Uterus (tissue), 4 donors: ENCODE data around the gene XIAP. TPM values are rescaled to one million over a fixed set of nuclear protein-coding genes. Genes with fewer than 3 reads are reported as not detected.

Experiments
- DNase-seq, 2 donors: peaks; one replicate each; pipeline ENCODE4 v3.0.0-alpha.2; 2019 to 2020
- H3K27ac ChIP-seq, 2 donors: fragments of 200-600 bp; sonication (generic); 1 replicate in 1 of 2; 2 replicates in 1 of 2; pipeline ENCODE4 v1.5.1; 2016 to 2018
- H3K27me3 ChIP-seq, 2 donors: fragments of 200-600 bp; sonication (generic); one replicate each; pipeline ENCODE4 v1.5.1; 2018 to 2019; ENCODE audit warnings: control low read depth in 1 of 2
- H3K36me3 ChIP-seq, 2 donors: fragments of 200-600 bp; sonication (generic); one replicate each; pipeline ENCODE4 v1.5.1; 2019; ENCODE audit warnings: control low read depth in 1 of 2
- H3K4me1 ChIP-seq, 2 donors: fragments of 200-600 bp; sonication (generic); one replicate each; pipeline ENCODE4 v1.5.1; 2018 to 2019; ENCODE audit warnings: control low read depth in 1 of 2
- H3K4me3 ChIP-seq, 2 donors: fragments of 200-600 bp; sonication (generic); 1 replicate in 1 of 2; 2 replicates in 1 of 2; pipeline ENCODE4 v1.5.1; 2018 to 2019; ENCODE audit warnings: mild to moderate bottlenecking in 1 of 2
- H3K9me3 ChIP-seq, 2 donors: fragments of 200-600 bp; sonication (generic); one replicate each; pipeline ENCODE4 v1.5.1; 2019; ENCODE audit warnings: control low read depth in 1 of 2
- CTCF ChIP-seq, 4 experiments: fragments of 200-600 bp in 2 of 4; fragments of 450-650 bp in 2 of 4; sonication (generic) in 2 of 4; IDR thresholded peaks; one replicate each; pipeline ENCODE4 v1.5.1; 2016 to 2019; ENCODE audit warnings: antibody characterized with exemption in 4 of 4, mild to moderate bottlenecking in 2 of 4, moderate library complexity in 1 of 4
- POLR2A ChIP-seq, 2 donors: fragments of 450-650 bp; IDR thresholded peaks; one replicate each; pipeline ENCODE4 v1.6.1; 2016; ENCODE audit warnings: antibody characterized with exemption in 2 of 2, mild to moderate bottlenecking in 1 of 2, moderate library complexity in 1 of 2
- intact Hi-C: fragments of 100-400 bp; cut with DNase I; formaldehyde crosslinking; loops from one replicate; pipeline ENCODE4 v1.15.1; 2023; ENCODE audit warnings: low total_unique reads
- total RNA-seq, 4 donors: library from RNA; depleted of rRNA in 3 of 4; stranded (reverse); fragments of >200 nt in 3 of 4; gene quantifications; one replicate each; pipeline versions ENCODE4 v1.1.0 to v1.2.4, GENCODE V29; 2014 to 2023
- donor health status: DM: yes; HTN: yes; CAD: no.

XIAP gene
- total RNA-seq, 4 donors from 2014 or later, result 4.9 to 83.5 (median 56.6) TPM

- Histone ChIP-seq H3K4me1 (no peaks in the 10 kb centered on the region), H3K9me3 (no peaks in the 10 kb centered on the region), H3K27me3 (no peaks in the 10 kb centered on the region), H3K36me3 (no peaks in the 10 kb centered on the region), H3K4me3 (no peak overlapping the region), H3K27ac (no peak overlapping the region)
- intact Hi-C loops, result no loop called here
- TF ChIP-seq CTCF (IDR thresholded peaks at IDR 0.05) (no peak), POLR2A (IDR thresholded peaks at IDR 0.05) (no peak)
- no peak for DNase-seq
Observed at GRCh38 chrX:123909523-123909922, 49.7 kb downstream of the XIAP start.

- no peaks in the 10 kb centered on the region for H3K4me1 ChIP-seq
- H3K4me3 ChIP-seq, result no peak overlapping the region
- H3K27ac ChIP-seq, result no peak overlapping the region
- H3K27me3 ChIP-seq, result no peaks in the 10 kb centered on the region
- TF ChIP-seq POLR2A (IDR thresholded peaks at IDR 0.05) (no peak), CTCF (IDR thresholded peaks at IDR 0.05) (no peak)
- no peaks in the 10 kb centered on the region for H3K9me3 ChIP-seq
- intact Hi-C loops, result no loop called here
- H3K36me3 ChIP-seq, result no peaks in the 10 kb centered on the region
- DNase-seq, result no peak
Observed at GRCh38 chrX:123917069-123917468, 57.2 kb downstream of the XIAP start.

- no peaks in the 10 kb centered on the region for H3K27me3 ChIP-seq
- TF ChIP-seq CTCF (IDR thresholded peaks at IDR 0.05), result no peak
- TF ChIP-seq POLR2A (IDR thresholded peaks at IDR 0.05), result no peak
- H3K27ac ChIP-seq, result no peak overlapping the region
Observed at GRCh38 chrX:123918106-123918721, 58.4 kb downstream of the XIAP start.

GRCh38 chrX:123920105-123920785 lies 60.4 kb downstream of the XIAP start:
- no peaks in the 10 kb centered on the region for H3K27me3 ChIP-seq
- no peak overlapping the region for H3K4me3 ChIP-seq
- DNase-seq, result no peak
- no peaks in the 10 kb centered on the region for H3K9me3 ChIP-seq
- intact Hi-C loops, result no loop called here
- no peak for TF ChIP-seq CTCF (IDR thresholded peaks at IDR 0.05)
- no peak for TF ChIP-seq POLR2A (IDR thresholded peaks at IDR 0.05)
- H3K27ac ChIP-seq, result no peak overlapping the region
- H3K36me3 ChIP-seq, result no peaks in the 10 kb centered on the region
- no peaks in the 10 kb centered on the region for H3K4me1 ChIP-seq

More at GRCh38 chrX:123918106-123918721, 58.4 kb downstream of the XIAP start:
- no peak overlapping the region for H3K4me3 ChIP-seq
- no peak for DNase-seq
- no peaks in the 10 kb centered on the region for H3K36me3 ChIP-seq
- H3K4me1 ChIP-seq, result no peaks in the 10 kb centered on the region
- no peaks in the 10 kb centered on the region for H3K9me3 ChIP-seq
- intact Hi-C loops, result no loop called here

GRCh38 chrX:123923211-123923610 lies 63.4 kb downstream of the XIAP start:
- H3K4me3 ChIP-seq, result no peak overlapping the region
- no peaks in the 10 kb centered on the region for H3K36me3 ChIP-seq
- H3K27ac ChIP-seq, result no peak overlapping the region
- no peaks in the 10 kb centered on the region for H3K4me1 ChIP-seq
- DNase-seq, result no peak
- intact Hi-C loops, result no loop called here
- H3K27me3 ChIP-seq, result no peaks in the 10 kb centered on the region
- H3K9me3 ChIP-seq, result no peaks in the 10 kb centered on the region
- TF ChIP-seq POLR2A (IDR thresholded peaks at IDR 0.05) (no peak), CTCF (IDR thresholded peaks at IDR 0.05) (no peak)
